K562 (cell line): ENCODE data around the gene MBD5. TPM values are rescaled to one million over a fixed set of nuclear protein-coding genes. Genes with fewer than 3 reads are reported as not detected.
A peak's percentile ranks its signal among the peaks of the same experiment; 100 is the strongest.

Experiments used
- ATAC-seq: fragments of 200-7000 bp; cut with Tn5 transposase; 3 replicates; pipeline ENCODE4 v1.9.1; 2020; ENCODE audit warnings: moderate library complexity
- BruUV-seq: library from RNA; stranded (reverse); fragments of 400-500 nt; replicated peaks from 2 replicates; lab custom pipeline; 2021; lab: Mats Ljungman, UMichigan
- CTCF ChIA-PET: fragments of 300-600 bp; formaldehyde crosslinking; extraction: SDS; loops from one replicate; lab custom pipeline; 2021; ENCODE audit warnings: low intra/inter-chr PET ratio; lab: Yijun Ruan, JAX
- POLR2A ChIA-PET: fragments of 300-600, 350-650 bp; sonication (Branson Sonifier 250); formaldehyde crosslinking; extraction: SDS; loops from one replicate; lab custom pipeline; 2021; ENCODE audit warnings: antibody characterized with exemption, inconsistent platforms; lab: Yijun Ruan, JAX
- DNase-seq, 4 experiments: peaks; one replicate each; pipeline versions ENCODE4 v3.0.0 to v3.0.0-alpha.2; 2011 to 2018; ENCODE audit warnings: low spot score in 3 of 4, mixed read lengths in 3 of 4; ENCODE audit errors: extremely low read depth in 1 of 4
- FAIRE-seq: peaks from 2 replicates; lab custom pipeline; 2011; peaks lifted over from hg19 to GRCh38; lab: Jason Lieb, UNC
- H2AFZ ChIP-seq: 2 replicates; pipeline ENCODE4 v1.6.0; 2011; ENCODE audit warnings: low read depth, low read length, control low read depth, inconsistent platforms
- H3K27ac ChIP-seq: fragments of 200-600 bp; 3 replicates; pipeline ENCODE4 v1.8.0; 2011; ENCODE audit warnings: low read depth, mild to moderate bottlenecking, control low read depth, inconsistent platforms, low read length, moderate library complexity, mixed read lengths; ENCODE audit errors: extremely low read depth
- H3K27me3 ChIP-seq, 2 experiments: fragments of 300-600 bp in 1 of 2; 2 replicates in 1 of 2; 3 replicates in 1 of 2; pipeline versions ENCODE4 v1.6.0 to v1.8.0; 2011; ENCODE audit warnings: inconsistent platforms in 2 of 2, low read length in 2 of 2, mild to moderate bottlenecking in 1 of 2, mixed read lengths in 1 of 2, moderate library complexity in 1 of 2; ENCODE audit not compliant: control insufficient read depth in 2 of 2, insufficient read depth in 2 of 2
- H3K36me3 ChIP-seq: fragments of 300-600 bp; 3 replicates; pipeline ENCODE4 v1.8.0; 2011; ENCODE audit warnings: mild to moderate bottlenecking, low read length, inconsistent platforms; ENCODE audit not compliant: control insufficient read depth, insufficient read depth
- H3K4me1 ChIP-seq, 2 experiments: fragments of 200-600 bp in 1 of 2; replicated peaks in 1 of 2; 2 replicates in 1 of 2; 3 replicates in 1 of 2; pipeline versions ENCODE4 v1.5.1 to v1.8.0; 2011; ENCODE audit warnings: inconsistent platforms in 2 of 2, low read length in 2 of 2, mild to moderate bottlenecking in 1 of 2, mixed read lengths in 1 of 2, moderate library complexity in 1 of 2; ENCODE audit not compliant: control insufficient read depth in 2 of 2, insufficient read depth in 2 of 2
- H3K4me2 ChIP-seq: 2 replicates; pipeline ENCODE4 v1.6.1; 2011; ENCODE audit warnings: low read length, control low read depth, inconsistent platforms, mixed read lengths; ENCODE audit not compliant: insufficient read depth
- H3K4me3 ChIP-seq: fragments of 200-600 bp; sonication (generic), shearing (Covaris generic); 2 replicates; pipeline ENCODE4 v1.5.1; 2016; ENCODE audit warnings: control low read depth, inconsistent platforms
- H3K79me2 ChIP-seq: fragments of 200-600 bp; 3 replicates; pipeline ENCODE4 v1.8.0; 2011; ENCODE audit warnings: low read length, inconsistent platforms; ENCODE audit not compliant: control insufficient read depth, insufficient read depth
- H3K9ac ChIP-seq, 2 experiments: 2 replicates each; pipeline versions ENCODE4 v1.6.0 to v1.6.1; 2011; ENCODE audit warnings: low read depth in 2 of 2, low read length in 2 of 2, control low read depth in 1 of 2, inconsistent platforms in 1 of 2, mild to moderate bottlenecking in 1 of 2, mixed read lengths in 1 of 2; ENCODE audit not compliant: insufficient read depth in 1 of 2
- H3K9me1 ChIP-seq: one replicate; pipeline ENCODE4 v1.6.0; 2011; ENCODE audit warnings: inconsistent platforms, mild to moderate bottlenecking, low read length, moderate library complexity; ENCODE audit not compliant: control insufficient read depth, insufficient read depth
- H3K9me3 ChIP-seq: replicated peaks from 2 replicates; pipeline ENCODE4 v1.5.1; 2011; ENCODE audit warnings: low read depth, low read length, inconsistent platforms; ENCODE audit not compliant: control insufficient read depth, insufficient read depth
- H4K20me1 ChIP-seq: replicated peaks from 2 replicates; pipeline ENCODE4 v1.6.1; 2011; ENCODE audit warnings: low read length, inconsistent platforms, mixed read lengths; ENCODE audit not compliant: control insufficient read depth, insufficient read depth
- HDAC6 ChIP-seq: IDR thresholded peaks from 2 replicates; pipeline ENCODE4 v1.6.1; 2012; ENCODE audit warnings: low read depth, mild to moderate bottlenecking, control low read depth, inconsistent platforms, low read length, moderate library complexity
- L3MBTL2 ChIP-seq: fragments of 450-650 bp; IDR thresholded peaks from 2 replicates; pipeline ENCODE4 v1.6.1; 2016; ENCODE audit warnings: mild to moderate bottlenecking, moderate library complexity
- LARP7 ChIP-seq: fragments of 450-650 bp; IDR thresholded peaks from 2 replicates; pipeline ENCODE4 v1.6.1; 2016
- SNRNP70 ChIP-seq: fragments of 200-400 bp; formaldehyde crosslinking; optimal IDR thresholded peaks from 2 replicates; pipeline ENCODE3; 2017; ENCODE audit warnings: low read depth, low read length
- SUPT5H ChIP-seq: fragments of 450-650 bp; IDR thresholded peaks from 2 replicates; pipeline ENCODE4 v1.6.1; 2016
- ZC3H8 ChIP-seq: fragments of 450-650 bp; IDR thresholded peaks from 2 replicates; pipeline ENCODE4 v1.6.1; 2017
- ZEB2 ChIP-seq: fragments of 450-650 bp; IDR thresholded peaks from 2 replicates; pipeline ENCODE4 v1.6.1; 2016
- ZFPM2 ChIP-seq: fragments of 250-450 bp; sonication (Bioruptor Pico); IDR thresholded peaks from 2 replicates; pipeline ENCODE4 v1.5.1; 2022; ENCODE audit warnings: mild to moderate bottlenecking
- ZNF436 ChIP-seq: fragments of 250-450, 450-650 bp; sonication (Bioruptor Pico); formaldehyde crosslinking; IDR thresholded peaks from 2 replicates; pipeline ENCODE4 v1.7.0; 2020; ENCODE audit warnings: mild to moderate bottlenecking
- in situ Hi-C: fragments of 300-500 bp; cut with MboI; formaldehyde crosslinking; loops from 4 replicates; pipeline ENCODE4 v1.15.0; 2018; ENCODE audit warnings: inconsistent platforms, mixed read lengths
- intact Hi-C: fragments of 100-400 bp; cut with micrococcal nuclease; formaldehyde crosslinking; loops from 2 replicates; pipeline ENCODE4 v1.14.2; 2022
- polyA plus RNA-seq, 8 experiments: library from polyadenylated mRNA; depleted of rRNA in 4 of 8; stranded (reverse) in 5 of 8; unstranded in 3 of 8; fragments of >200 nt; fragmentation: Nextera tagmentation in 2 of 8; fragmentation: Illumina TruSeq in 1 of 8; extraction: Ambion mirVana in 2 of 8; extraction: Trizol in 1 of 8; gene quantifications; 2 replicates each; pipeline versions ENCODE4 v1.2.1 to v1.2.3, GENCODE V29; 2011 to 2014; ENCODE audit warnings: inconsistent platforms in 1 of 8, missing spikeins in 1 of 8
- total RNA-seq, 7 experiments: library from RNA; depleted of rRNA in 6 of 7; stranded (reverse); fragments of >200 nt in 6 of 7; fragmentation: Illumina TruSeq in 2 of 7; extraction: Trizol in 2 of 7; gene quantifications; 2 replicates each; pipeline versions ENCODE4 v1.2.1 to v1.2.3, GENCODE V29; 2011 to 2021; ENCODE audit warnings: low replicate concordance in 1 of 7
- TF ChIP-seq, protein P1 (sequence below): fragments of 250-450 bp; sonication (Bioruptor Pico); IDR thresholded peaks from 2 replicates; pipeline ENCODE4 v1.5.1; 2021; ENCODE audit warnings: mild to moderate bottlenecking
- TF ChIP-seq, protein P2 (sequence below): fragments of 250-450 bp; sonication (Bioruptor Pico); IDR thresholded peaks from 2 replicates; pipeline ENCODE4 v1.5.0; 2021; ENCODE audit warnings: mild to moderate bottlenecking, moderate library complexity
- TF ChIP-seq, protein P3 (sequence below): IDR thresholded peaks from 2 replicates; pipeline ENCODE4 v1.6.1; 2011; ENCODE audit warnings: borderline replicate concordance, low read depth, mild to moderate bottlenecking, moderate library complexity, low read length; ENCODE audit not compliant: insufficient read depth, poor library complexity, severe bottlenecking

MBD5 gene
- total and polyA plus RNA-seq, 9 of the 15 experiments (the other 6 are each of a cell fraction or from before 2014, with no cell fraction given), result 3.4 to 14.5 (median 9.0) TPM

DNA sequence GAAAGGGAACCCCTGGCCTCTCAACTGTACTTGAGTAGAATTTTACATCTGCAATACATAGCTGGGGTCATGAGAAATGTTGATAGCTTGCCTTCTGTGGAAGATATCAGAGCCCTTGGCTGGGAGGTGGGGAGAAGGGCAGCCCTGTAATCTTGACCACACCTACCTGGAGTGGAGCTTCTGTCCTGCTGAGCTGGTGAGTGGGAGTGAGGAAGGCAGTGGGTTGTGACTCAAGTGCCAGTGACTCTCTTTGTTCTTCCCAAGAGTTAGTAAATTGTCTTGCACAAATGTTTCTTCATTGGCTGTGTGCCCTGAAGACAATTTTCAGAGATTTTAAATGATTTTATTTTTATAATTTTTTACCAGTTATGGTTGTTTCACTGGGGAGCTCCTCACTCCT, 277.3 kb downstream of the MBD5 start:
- ChIA-PET CTCF (no interaction called here), POLR2A (no interaction called here)
- in situ Hi-C loops, result no loop called here
- Histone ChIP-seq H4K20me1 (no peaks in the 10 kb centered on the region), H3K9ac (no peak overlapping the region), H3K79me2 (no peaks in the 10 kb centered on the region), H3K4me2 (no peak overlapping the region), H3K4me3 (no peak overlapping the region), H3K9me3 (no peaks in the 10 kb centered on the region), H2AFZ (no peak overlapping the region), H3K9me1 (no peaks in the 10 kb centered on the region), H3K27me3 (no peaks in the 10 kb centered on the region), H3K36me3 (no peaks in the 10 kb centered on the region), H3K4me1 (no peaks in the 10 kb centered on the region), H3K27ac (no peak overlapping the region)
- ATAC-seq (no peak), DNase-seq (peak in 1 of 4 experiments; percentile 6), FAIRE-seq (no peak)
- intact Hi-C loops, result no loop called here
- TF ChIP-seq ZEB2 (no peak), SNRNP70 (no peak), ZC3H8 (no peak)
- no TSS peak for BruUV-seq

DNA sequence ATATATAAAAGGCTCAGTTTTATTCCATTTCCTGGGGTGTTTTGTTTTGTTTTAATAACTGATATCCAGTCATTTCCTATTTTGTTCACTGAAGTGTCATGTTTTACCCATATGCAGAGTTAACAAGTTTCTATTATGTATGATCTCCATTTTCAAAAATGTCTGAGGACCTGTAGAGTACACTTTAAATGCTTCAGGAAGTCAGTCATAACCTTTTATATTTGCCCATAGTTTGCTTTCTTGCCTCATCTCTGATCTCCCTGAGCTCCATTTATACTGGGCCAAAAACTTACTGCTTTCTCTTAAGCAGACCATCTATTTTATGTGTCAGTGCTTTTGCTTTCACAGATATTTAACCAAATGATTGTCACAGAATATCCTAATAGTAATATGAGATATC, 278.7 kb downstream of the MBD5 start:
- H4K20me1 ChIP-seq, result no peaks in the 10 kb centered on the region
- H2AFZ ChIP-seq, result no peak overlapping the region
- ChIA-PET POLR2A (no interaction called here), CTCF (no interaction called here)
- BruUV-seq, result no TSS peak
- intact Hi-C loops (no loop called here), in situ Hi-C loops (no loop called here)
- H3K27ac ChIP-seq, result no peak overlapping the region
- no peak overlapping the region for H3K4me3 ChIP-seq
- H3K79me2 ChIP-seq, result no peaks in the 10 kb centered on the region
- H3K9me3 ChIP-seq, result no peaks in the 10 kb centered on the region
- no peaks in the 10 kb centered on the region for H3K36me3 ChIP-seq
- H3K4me2 ChIP-seq, result no peak overlapping the region
- H3K9me1 ChIP-seq, result no peaks in the 10 kb centered on the region
- H3K9ac ChIP-seq, result no peak overlapping the region
- ATAC-seq, result no peak
- no peaks in the 10 kb centered on the region for H3K4me1 ChIP-seq
- FAIRE-seq, result no peak
- DNase-seq, result no peak
- no peaks in the 10 kb centered on the region for H3K27me3 ChIP-seq
- TF ChIP-seq ZFPM2 (CRISPR knock-in tag), result no peak
- no peak for TF ChIP-seq HDAC6
- TF ChIP-seq, protein P1, sequence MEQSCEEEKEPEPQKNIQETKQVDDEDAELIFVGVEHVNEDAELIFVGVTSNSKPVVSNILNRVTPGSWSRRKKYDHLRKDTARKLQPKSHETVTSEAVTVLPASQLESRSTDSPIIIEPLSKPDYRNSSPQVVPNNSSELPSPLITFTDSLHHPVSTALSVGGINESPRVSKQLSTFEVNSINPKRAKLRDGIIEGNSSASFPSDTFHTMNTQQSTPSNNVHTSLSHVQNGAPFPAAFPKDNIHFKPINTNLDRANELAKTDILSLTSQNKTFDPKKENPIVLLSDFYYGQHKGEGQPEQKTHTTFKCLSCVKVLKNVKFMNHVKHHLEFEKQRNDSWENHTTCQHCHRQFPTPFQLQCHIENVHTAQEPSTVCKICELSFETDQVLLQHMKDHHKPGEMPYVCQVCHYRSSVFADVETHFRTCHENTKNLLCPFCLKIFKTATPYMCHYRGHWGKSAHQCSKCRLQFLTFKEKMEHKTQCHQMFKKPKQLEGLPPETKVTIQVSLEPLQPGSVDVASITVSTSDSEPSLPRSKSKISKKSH (CRISPR knock-in tag), result no peak
- TF ChIP-seq LARP7, result no peak
- no peak for TF ChIP-seq ZNF436
- TF ChIP-seq, protein P2, sequence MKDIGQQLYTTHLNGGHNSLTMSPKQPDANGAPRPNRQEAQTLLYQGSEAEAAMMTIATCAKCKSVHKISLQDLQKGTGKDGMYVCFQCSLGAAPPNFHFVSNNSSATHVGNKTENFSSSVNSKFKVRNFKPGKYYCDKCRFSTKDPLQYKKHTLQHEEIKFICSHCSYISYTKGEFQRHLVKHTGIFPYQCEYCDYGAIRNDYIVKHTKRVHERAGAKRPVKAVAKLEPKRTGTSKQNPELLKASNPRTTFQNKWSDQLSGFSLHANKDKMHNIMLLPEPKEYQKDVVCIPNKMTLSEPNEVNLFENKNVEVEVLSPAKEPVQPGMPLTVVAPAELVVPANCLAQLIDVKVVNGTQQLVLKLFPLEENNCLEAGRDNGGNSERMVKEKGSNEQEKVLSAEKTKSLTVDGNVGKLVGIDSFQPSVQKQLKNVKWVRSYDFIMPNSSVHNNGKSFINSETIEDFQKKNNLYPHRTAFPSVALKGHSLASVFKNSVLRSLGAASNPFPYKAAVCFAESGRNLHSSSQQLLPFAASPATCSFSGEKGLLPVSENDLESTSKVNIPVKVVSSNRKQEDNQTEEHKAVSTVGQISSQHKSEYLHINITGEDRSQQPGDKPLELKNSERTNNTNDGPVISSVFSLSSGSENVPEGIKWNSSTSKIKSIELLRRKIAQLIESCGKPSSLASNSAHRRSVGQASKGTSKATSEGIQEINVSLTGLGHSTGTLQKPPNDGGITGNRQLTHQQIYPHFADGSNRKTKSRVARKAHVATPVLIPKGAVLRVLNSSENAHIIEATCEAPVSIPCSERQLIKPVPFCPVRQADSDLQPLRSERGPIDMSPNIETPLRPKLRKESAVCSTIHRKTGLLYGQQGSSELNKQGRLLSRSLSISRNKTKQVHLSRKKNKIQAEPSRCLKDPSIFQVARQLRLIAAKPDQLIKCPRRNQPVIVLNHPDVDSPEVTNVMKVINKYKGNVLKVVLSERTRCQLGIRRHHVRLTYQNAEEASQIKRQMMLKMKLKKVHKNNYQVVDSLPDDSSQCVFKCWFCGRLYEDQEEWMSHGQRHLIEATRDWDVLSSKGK, result no peak
- TF ChIP-seq, protein P3, sequence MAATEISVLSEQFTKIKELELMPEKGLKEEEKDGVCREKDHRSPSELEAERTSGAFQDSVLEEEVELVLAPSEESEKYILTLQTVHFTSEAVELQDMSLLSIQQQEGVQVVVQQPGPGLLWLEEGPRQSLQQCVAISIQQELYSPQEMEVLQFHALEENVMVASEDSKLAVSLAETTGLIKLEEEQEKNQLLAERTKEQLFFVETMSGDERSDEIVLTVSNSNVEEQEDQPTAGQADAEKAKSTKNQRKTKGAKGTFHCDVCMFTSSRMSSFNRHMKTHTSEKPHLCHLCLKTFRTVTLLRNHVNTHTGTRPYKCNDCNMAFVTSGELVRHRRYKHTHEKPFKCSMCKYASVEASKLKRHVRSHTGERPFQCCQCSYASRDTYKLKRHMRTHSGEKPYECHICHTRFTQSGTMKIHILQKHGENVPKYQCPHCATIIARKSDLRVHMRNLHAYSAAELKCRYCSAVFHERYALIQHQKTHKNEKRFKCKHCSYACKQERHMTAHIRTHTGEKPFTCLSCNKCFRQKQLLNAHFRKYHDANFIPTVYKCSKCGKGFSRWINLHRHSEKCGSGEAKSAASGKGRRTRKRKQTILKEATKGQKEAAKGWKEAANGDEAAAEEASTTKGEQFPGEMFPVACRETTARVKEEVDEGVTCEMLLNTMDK, result no peak
- TF ChIP-seq L3MBTL2, result no peak
- no peak for TF ChIP-seq SUPT5H
